GM12801 (cell line): ENCODE measurements around the gene CABLES2.

Experiments used
- CTCF ChIP-seq: IDR thresholded peaks from one replicate; pipeline ENCODE4 v1.5.1; 2011; ENCODE audit warnings: control low read depth; ENCODE audit not compliant: insufficient read length; ENCODE audit errors: extremely low read depth

The CABLES2 gene

DNA sequence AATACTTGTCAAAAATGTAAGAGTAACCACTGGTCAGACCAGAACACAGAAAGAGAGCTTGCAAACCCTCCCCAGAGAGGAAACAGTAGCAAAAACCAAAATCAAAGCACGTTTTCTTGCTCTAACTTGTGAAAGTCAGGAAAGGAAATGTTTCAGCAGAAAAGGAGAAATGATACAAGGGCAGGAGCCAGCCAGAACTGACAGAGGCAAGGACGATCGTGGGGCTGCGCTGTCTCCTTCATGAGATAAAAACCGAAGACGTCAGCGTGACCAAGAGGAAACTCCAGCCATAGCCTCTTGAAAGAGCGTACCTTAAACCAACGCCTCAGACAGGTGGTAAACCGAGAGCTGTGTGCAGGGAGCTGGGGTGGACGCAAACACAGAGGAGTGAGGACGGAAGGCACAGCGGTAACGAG lies 67.4 kb downstream of the CABLES2 start:
- no peak for TF ChIP-seq CTCF
